WTC11 (cell line): Measurements from ENCODE around the gene PON3. TPM values are rescaled to one million over a fixed set of nuclear protein-coding genes. Genes with fewer than 3 reads are reported as not detected.

Source experiments
- ATAC-seq: fragments of 200-7000 bp; cut with Tn5 transposase; 2 replicates; pipeline ENCODE4 v1.10.0; 2021; ENCODE audit warnings: mild to moderate bottlenecking, moderate library complexity
- CTCF ChIA-PET: fragments of 300-600 bp; sonication (Branson Sonifier 250); formaldehyde crosslinking; loops from one replicate; lab custom pipeline; 2021; ENCODE audit warnings: antibody characterized with exemption; lab: Charles Lee
- POLR2A ChIA-PET: fragments of 350-600 bp; sonication (Branson Sonifier 250); formaldehyde crosslinking; loops from one replicate; lab custom pipeline; 2021; ENCODE audit warnings: antibody characterized with exemption; lab: Charles Lee
- DNase-seq: peaks from one replicate; pipeline ENCODE4 v3.0.0; 2021; ENCODE audit warnings: low spot score
- H3K27ac Mint-ChIP-seq: 2 replicates; pipeline ENCODE4 v1.8.0; 2021; ENCODE audit warnings: mixed read lengths
- H3K27me3 Mint-ChIP-seq: 2 replicates; pipeline ENCODE4 v1.8.0; 2021; ENCODE audit warnings: low read depth, mild to moderate bottlenecking, moderate library complexity, mixed read lengths
- H3K36me3 Mint-ChIP-seq: 2 replicates; pipeline ENCODE4 v1.8.0; 2021; ENCODE audit warnings: mixed read lengths
- H3K4me1 Mint-ChIP-seq: 2 replicates; pipeline ENCODE4 v1.8.0; 2022; ENCODE audit warnings: mixed read lengths
- H3K4me3 Mint-ChIP-seq: 2 replicates; pipeline ENCODE4 v1.8.0; 2021; ENCODE audit warnings: mild to moderate bottlenecking, moderate library complexity, mixed read lengths
- H3K9me3 Mint-ChIP-seq: 2 replicates; pipeline ENCODE4 v1.8.0; 2021; ENCODE audit warnings: mixed read lengths
- ATF1 ChIP-seq: sonication (generic); formaldehyde crosslinking; IDR thresholded peaks from 2 replicates; pipeline ENCODE4 v1.8.1; 2023; ENCODE audit warnings: mild to moderate bottlenecking, moderate library complexity, missing genetic modification reagents
- ESRRA ChIP-seq: sonication (generic); formaldehyde crosslinking; IDR thresholded peaks from 2 replicates; pipeline ENCODE4 v1.8.1; 2022; ENCODE audit warnings: mild to moderate bottlenecking, missing genetic modification reagents, borderline replicate concordance
- FOXK1 ChIP-seq: sonication (generic); formaldehyde crosslinking; IDR thresholded peaks from 2 replicates; pipeline ENCODE4 v1.8.0; 2022; ENCODE audit warnings: mild to moderate bottlenecking, moderate library complexity, missing genetic modification reagents
- FOXP1 ChIP-seq: sonication (generic); formaldehyde crosslinking; IDR thresholded peaks from 2 replicates; pipeline ENCODE4 v1.8.0; 2022; ENCODE audit warnings: missing genetic modification reagents, mild to moderate bottlenecking, moderate library complexity, borderline replicate concordance
- FOXP4 ChIP-seq: sonication (generic); formaldehyde crosslinking; IDR thresholded peaks from 2 replicates; pipeline ENCODE4 v1.8.0; 2022; ENCODE audit warnings: mild to moderate bottlenecking, missing genetic modification reagents
- IRF2 ChIP-seq: sonication (generic); formaldehyde crosslinking; IDR thresholded peaks from 2 replicates; pipeline ENCODE4 v1.8.0; 2022; ENCODE audit warnings: low read depth, missing genetic modification reagents, borderline replicate concordance
- MXD4 ChIP-seq: fragments of 250-450 bp; sonication (Bioruptor Pico); IDR thresholded peaks from 2 replicates; pipeline ENCODE4 v1.8.0; 2021; ENCODE audit warnings: mild to moderate bottlenecking, moderate library complexity, borderline replicate concordance
- MYBL2 ChIP-seq: sonication (generic); formaldehyde crosslinking; IDR thresholded peaks from 2 replicates; pipeline ENCODE4 v1.8.1; 2023; ENCODE audit warnings: mild to moderate bottlenecking, moderate library complexity, missing genetic modification reagents
- NFATC4 ChIP-seq: fragments of 250-450 bp; sonication (Bioruptor Pico); IDR thresholded peaks from 2 replicates; pipeline ENCODE4 v1.9.0; 2021; ENCODE audit warnings: mild to moderate bottlenecking
- NR2C2 ChIP-seq: sonication (generic); formaldehyde crosslinking; IDR thresholded peaks from 2 replicates; pipeline ENCODE4 v1.8.0; 2022; ENCODE audit warnings: mild to moderate bottlenecking, missing genetic modification reagents
- NR3C1 ChIP-seq: sonication (generic); formaldehyde crosslinking; conservative IDR thresholded peaks from 2 replicates; pipeline ENCODE4 v1.8.1; 2023; ENCODE audit warnings: low read depth, mild to moderate bottlenecking, missing genetic modification reagents
- PREB ChIP-seq: sonication (generic); formaldehyde crosslinking; IDR thresholded peaks from 2 replicates; pipeline ENCODE4 v1.8.1; 2022; ENCODE audit warnings: mild to moderate bottlenecking, missing genetic modification reagents, moderate library complexity, borderline replicate concordance
- PRRX2 ChIP-seq: fragments of 250-450 bp; sonication (Bioruptor Pico); IDR thresholded peaks from 2 replicates; pipeline ENCODE4 v1.8.0; 2021; ENCODE audit warnings: mild to moderate bottlenecking
- SOX15 ChIP-seq: fragments of 250-450 bp; sonication (Bioruptor Pico); IDR thresholded peaks from 2 replicates; pipeline ENCODE4 v1.9.0; 2021; ENCODE audit warnings: mild to moderate bottlenecking
- ZNF317 ChIP-seq: sonication (generic); formaldehyde crosslinking; IDR thresholded peaks from 2 replicates; pipeline ENCODE4 v1.8.1; 2023; ENCODE audit warnings: low read depth, mild to moderate bottlenecking, moderate library complexity, missing genetic modification reagents, borderline replicate concordance
- ZNF671 ChIP-seq: fragments of 250-450 bp; sonication (Bioruptor Pico); IDR thresholded peaks from 2 replicates; pipeline ENCODE4 v1.8.0; 2021; ENCODE audit warnings: mild to moderate bottlenecking
- ZSCAN18 ChIP-seq: fragments of 250-450 bp; sonication (Bioruptor Pico); IDR thresholded peaks from 2 replicates; pipeline ENCODE4 v2.1.2; 2022; ENCODE audit warnings: mild to moderate bottlenecking, moderate library complexity
- total RNA-seq: library from RNA; stranded (reverse); gene quantifications from 3 replicates; pipeline ENCODE4 v1.2.3, GENCODE V29; 2021
- TF ChIP-seq, protein P1 (sequence below): fragments of 200-600 bp; IDR thresholded peaks from 2 replicates; pipeline ENCODE4 v1.8.0; 2022; ENCODE audit warnings: antibody characterized with exemption
- TF ChIP-seq, protein P2 (sequence below): fragments of 250-450 bp; sonication (Bioruptor Pico); IDR thresholded peaks from 2 replicates; pipeline ENCODE4 v1.9.0; 2021; ENCODE audit warnings: mild to moderate bottlenecking
- TF ChIP-seq, protein P3 (sequence below): sonication (generic); formaldehyde crosslinking; IDR thresholded peaks from 2 replicates; pipeline ENCODE4 v1.8.0; 2023; ENCODE audit warnings: missing genetic modification reagents, mild to moderate bottlenecking, borderline replicate concordance

The PON3 gene
- total RNA-seq, 1 experiment from 2014 or later: 0.42 TPM

DNA sequence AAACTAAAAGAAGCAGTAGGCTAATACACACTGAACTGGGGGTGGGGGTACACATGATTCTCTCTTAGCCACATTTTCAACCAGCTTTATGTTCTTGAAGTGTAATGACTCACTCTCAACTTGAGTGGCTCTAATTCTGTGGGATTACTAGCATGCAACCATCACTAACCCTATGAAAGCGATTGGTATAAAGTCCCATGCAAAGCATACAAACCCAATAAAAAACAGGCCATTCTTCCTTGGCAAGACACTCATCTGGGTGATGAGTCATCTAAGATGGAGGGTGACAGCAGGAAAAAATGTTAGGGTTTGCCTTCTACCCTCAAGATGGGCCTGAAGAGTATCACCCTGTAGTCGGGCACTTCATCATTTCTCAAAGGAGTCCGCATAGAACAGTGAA is 14.9 kb upstream of the PON3 start:
- no peak for DNase-seq
- H3K9me3 Mint-ChIP-seq: no peaks in the 10 kb centered on the region
- no peak for ATAC-seq
- TF ChIP-seq, protein P1, sequence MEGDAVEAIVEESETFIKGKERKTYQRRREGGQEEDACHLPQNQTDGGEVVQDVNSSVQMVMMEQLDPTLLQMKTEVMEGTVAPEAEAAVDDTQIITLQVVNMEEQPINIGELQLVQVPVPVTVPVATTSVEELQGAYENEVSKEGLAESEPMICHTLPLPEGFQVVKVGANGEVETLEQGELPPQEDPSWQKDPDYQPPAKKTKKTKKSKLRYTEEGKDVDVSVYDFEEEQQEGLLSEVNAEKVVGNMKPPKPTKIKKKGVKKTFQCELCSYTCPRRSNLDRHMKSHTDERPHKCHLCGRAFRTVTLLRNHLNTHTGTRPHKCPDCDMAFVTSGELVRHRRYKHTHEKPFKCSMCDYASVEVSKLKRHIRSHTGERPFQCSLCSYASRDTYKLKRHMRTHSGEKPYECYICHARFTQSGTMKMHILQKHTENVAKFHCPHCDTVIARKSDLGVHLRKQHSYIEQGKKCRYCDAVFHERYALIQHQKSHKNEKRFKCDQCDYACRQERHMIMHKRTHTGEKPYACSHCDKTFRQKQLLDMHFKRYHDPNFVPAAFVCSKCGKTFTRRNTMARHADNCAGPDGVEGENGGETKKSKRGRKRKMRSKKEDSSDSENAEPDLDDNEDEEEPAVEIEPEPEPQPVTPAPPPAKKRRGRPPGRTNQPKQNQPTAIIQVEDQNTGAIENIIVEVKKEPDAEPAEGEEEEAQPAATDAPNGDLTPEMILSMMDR: no peak
- TF ChIP-seq ATF1 (CRISPR knock-in tag): no peak
- TF ChIP-seq IRF2: no peak
- TF ChIP-seq ZSCAN18: no peak
- no peak for TF ChIP-seq MYBL2 (CRISPR knock-in tag)
- no peak for TF ChIP-seq PREB (CRISPR knock-in tag)
- TF ChIP-seq PRRX2 (CRISPR knock-in tag): no peak
- TF ChIP-seq FOXP1 (CRISPR knock-in tag): no peak
- no peak for TF ChIP-seq NR3C1 (CRISPR knock-in tag)
- no peak for TF ChIP-seq NR2C2 (CRISPR knock-in tag)
- no peak for TF ChIP-seq MXD4
- TF ChIP-seq, protein P2, sequence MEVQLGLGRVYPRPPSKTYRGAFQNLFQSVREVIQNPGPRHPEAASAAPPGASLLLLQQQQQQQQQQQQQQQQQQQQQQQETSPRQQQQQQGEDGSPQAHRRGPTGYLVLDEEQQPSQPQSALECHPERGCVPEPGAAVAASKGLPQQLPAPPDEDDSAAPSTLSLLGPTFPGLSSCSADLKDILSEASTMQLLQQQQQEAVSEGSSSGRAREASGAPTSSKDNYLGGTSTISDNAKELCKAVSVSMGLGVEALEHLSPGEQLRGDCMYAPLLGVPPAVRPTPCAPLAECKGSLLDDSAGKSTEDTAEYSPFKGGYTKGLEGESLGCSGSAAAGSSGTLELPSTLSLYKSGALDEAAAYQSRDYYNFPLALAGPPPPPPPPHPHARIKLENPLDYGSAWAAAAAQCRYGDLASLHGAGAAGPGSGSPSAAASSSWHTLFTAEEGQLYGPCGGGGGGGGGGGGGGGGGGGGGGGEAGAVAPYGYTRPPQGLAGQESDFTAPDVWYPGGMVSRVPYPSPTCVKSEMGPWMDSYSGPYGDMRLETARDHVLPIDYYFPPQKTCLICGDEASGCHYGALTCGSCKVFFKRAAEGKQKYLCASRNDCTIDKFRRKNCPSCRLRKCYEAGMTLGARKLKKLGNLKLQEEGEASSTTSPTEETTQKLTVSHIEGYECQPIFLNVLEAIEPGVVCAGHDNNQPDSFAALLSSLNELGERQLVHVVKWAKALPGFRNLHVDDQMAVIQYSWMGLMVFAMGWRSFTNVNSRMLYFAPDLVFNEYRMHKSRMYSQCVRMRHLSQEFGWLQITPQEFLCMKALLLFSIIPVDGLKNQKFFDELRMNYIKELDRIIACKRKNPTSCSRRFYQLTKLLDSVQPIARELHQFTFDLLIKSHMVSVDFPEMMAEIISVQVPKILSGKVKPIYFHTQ: no peak
- TF ChIP-seq ESRRA: no peak
- TF ChIP-seq SOX15 (CRISPR knock-in tag): no peak
- TF ChIP-seq FOXP4 (CRISPR knock-in tag): no peak
- TF ChIP-seq ZNF671 (CRISPR knock-in tag): no peak
- TF ChIP-seq FOXK1: no peak
- TF ChIP-seq ZNF317: no peak
- CTCF ChIA-PET: interaction anchor here (1.0 to 1.4 kb wide), 2 partner anchors 15 to 66 kb away, joined by 3 to 6 read pairs; partner anchors contain the start of gene PON3
- H3K27me3 Mint-ChIP-seq: no peaks in the 10 kb centered on the region
- no peak overlapping the region for H3K27ac Mint-ChIP-seq
- peaks cover 10% of the 10 kb centered on the region; the same call in 1 of the 2 replicates for H3K36me3 Mint-ChIP-seq
- POLR2A ChIA-PET: no interaction called here
- no peak overlapping the region for H3K4me3 Mint-ChIP-seq
- H3K4me1 Mint-ChIP-seq: peaks cover 6% of the 10 kb centered on the region; the same call in 1 of the 2 replicates

DNA sequence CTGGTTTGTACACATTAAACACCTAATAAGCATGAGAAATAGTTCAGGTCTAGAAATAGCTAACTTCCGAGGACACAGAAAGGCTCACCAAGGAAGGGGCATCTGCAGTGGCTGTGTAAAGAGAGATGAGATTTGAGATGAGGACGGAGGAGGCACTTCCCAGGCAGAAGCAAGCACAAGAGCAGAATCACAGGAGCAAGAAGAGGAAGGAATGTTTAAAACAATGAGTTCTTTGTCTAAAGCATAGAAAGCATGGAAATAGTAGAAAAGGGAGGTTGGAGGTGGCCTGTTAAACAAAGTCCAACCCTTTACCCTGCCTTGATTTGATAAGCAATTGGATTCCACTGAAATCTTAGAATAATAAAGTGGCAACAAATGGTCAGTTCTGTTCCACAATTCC is 11.6 kb upstream of the PON3 start:
- ATAC-seq (peak; percentile 44; the same call in 1 of the 2 replicates), DNase-seq (no peak)
- peaks cover 3% of the 10 kb centered on the region; the same call in 1 of the 2 replicates for H3K4me1 Mint-ChIP-seq
- ChIA-PET CTCF (interaction anchor here (3.7 kb wide), 1 partner anchor 11 kb away, joined by 21 read pairs; the partner anchor contains the start of gene PON3), POLR2A (no interaction called here)
- no peaks in the 10 kb centered on the region for H3K27me3 Mint-ChIP-seq
- H3K36me3 Mint-ChIP-seq: peaks cover 8% of the 10 kb centered on the region; the same call in 1 of the 2 replicates
- H3K4me3 Mint-ChIP-seq: no peak overlapping the region
- H3K27ac Mint-ChIP-seq: peak overlapping the region; percentile 0; the same call in 1 of the 2 replicates
- no peaks in the 10 kb centered on the region for H3K9me3 Mint-ChIP-seq
- TF ChIP-seq, protein P3, sequence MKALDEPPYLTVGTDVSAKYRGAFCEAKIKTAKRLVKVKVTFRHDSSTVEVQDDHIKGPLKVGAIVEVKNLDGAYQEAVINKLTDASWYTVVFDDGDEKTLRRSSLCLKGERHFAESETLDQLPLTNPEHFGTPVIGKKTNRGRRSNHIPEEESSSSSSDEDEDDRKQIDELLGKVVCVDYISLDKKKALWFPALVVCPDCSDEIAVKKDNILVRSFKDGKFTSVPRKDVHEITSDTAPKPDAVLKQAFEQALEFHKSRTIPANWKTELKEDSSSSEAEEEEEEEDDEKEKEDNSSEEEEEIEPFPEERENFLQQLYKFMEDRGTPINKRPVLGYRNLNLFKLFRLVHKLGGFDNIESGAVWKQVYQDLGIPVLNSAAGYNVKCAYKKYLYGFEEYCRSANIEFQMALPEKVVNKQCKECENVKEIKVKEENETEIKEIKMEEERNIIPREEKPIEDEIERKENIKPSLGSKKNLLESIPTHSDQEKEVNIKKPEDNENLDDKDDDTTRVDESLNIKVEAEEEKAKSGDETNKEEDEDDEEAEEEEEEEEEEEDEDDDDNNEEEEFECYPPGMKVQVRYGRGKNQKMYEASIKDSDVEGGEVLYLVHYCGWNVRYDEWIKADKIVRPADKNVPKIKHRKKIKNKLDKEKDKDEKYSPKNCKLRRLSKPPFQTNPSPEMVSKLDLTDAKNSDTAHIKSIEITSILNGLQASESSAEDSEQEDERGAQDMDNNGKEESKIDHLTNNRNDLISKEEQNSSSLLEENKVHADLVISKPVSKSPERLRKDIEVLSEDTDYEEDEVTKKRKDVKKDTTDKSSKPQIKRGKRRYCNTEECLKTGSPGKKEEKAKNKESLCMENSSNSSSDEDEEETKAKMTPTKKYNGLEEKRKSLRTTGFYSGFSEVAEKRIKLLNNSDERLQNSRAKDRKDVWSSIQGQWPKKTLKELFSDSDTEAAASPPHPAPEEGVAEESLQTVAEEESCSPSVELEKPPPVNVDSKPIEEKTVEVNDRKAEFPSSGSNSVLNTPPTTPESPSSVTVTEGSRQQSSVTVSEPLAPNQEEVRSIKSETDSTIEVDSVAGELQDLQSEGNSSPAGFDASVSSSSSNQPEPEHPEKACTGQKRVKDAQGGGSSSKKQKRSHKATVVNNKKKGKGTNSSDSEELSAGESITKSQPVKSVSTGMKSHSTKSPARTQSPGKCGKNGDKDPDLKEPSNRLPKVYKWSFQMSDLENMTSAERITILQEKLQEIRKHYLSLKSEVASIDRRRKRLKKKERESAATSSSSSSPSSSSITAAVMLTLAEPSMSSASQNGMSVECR (CRISPR knock-in tag): no peak
- TF ChIP-seq, protein P1: no peak
- no peak for TF ChIP-seq IRF2
- no peak for TF ChIP-seq FOXK1
- no peak for TF ChIP-seq NFATC4 (CRISPR knock-in tag)
